H1 (cell line): ENCODE data around the gene STX17. TPM values are rescaled to one million over a fixed set of nuclear protein-coding genes. Genes with fewer than 3 reads are reported as not detected.

Experiments
- CTCF ChIA-PET: fragments of 300-600 bp; sonication (Branson Sonifier 250); formaldehyde crosslinking; loops from one replicate; lab custom pipeline; 2021; ENCODE audit not compliant: partially characterized antibody; lab: Charles Lee
- POLR2A ChIA-PET: fragments of 300-600 bp; sonication (Branson Sonifier 250); formaldehyde crosslinking; loops from one replicate; lab custom pipeline; 2021; ENCODE audit warnings: inconsistent platforms; ENCODE audit not compliant: partially characterized antibody; lab: Charles Lee
- DNase-seq, 2 experiments: peaks; one replicate each; pipeline versions ENCODE4 v3.0.0 to v3.0.0-alpha.2; 2010 to 2022; ENCODE audit warnings: low spot score in 2 of 2, low read depth in 1 of 2, mixed read lengths in 1 of 2
- FAIRE-seq: peaks from 2 replicates; lab custom pipeline; 2011; peaks lifted over from hg19 to GRCh38; lab: Jason Lieb, UNC
- H2AFZ ChIP-seq: 2 replicates; pipeline ENCODE4 v1.8.1; 2012; ENCODE audit warnings: low read length, inconsistent platforms
- H2AK5ac ChIP-seq: 2 replicates; pipeline ENCODE4 v1.6.1; 2013; ENCODE audit warnings: low read depth, low read length
- H2BK120ac ChIP-seq: replicated peaks from 2 replicates; pipeline ENCODE3; 2013; ENCODE audit warnings: low read depth, low read length, inconsistent platforms
- H2BK12ac ChIP-seq: 2 replicates; pipeline ENCODE4 v1.6.1; 2013; ENCODE audit warnings: low read depth, low read length
- H2BK15ac ChIP-seq: 2 replicates; pipeline ENCODE4 v1.6.1; 2013; ENCODE audit warnings: low read length
- H2BK20ac ChIP-seq: 2 replicates; pipeline ENCODE4 v1.6.1; 2013; ENCODE audit warnings: low read length
- H2BK5ac ChIP-seq: 2 replicates; pipeline ENCODE4 v1.6.1; 2013; ENCODE audit warnings: low read depth, low read length
- H3K14ac ChIP-seq: 2 replicates; pipeline ENCODE4 v1.6.1; 2013; ENCODE audit warnings: inconsistent platforms; ENCODE audit not compliant: insufficient read length
- H3K18ac ChIP-seq: 2 replicates; pipeline ENCODE4 v1.6.1; 2013; ENCODE audit warnings: low read length; ENCODE audit errors: extremely low read depth
- H3K23ac ChIP-seq: 2 replicates; pipeline ENCODE4 v1.6.1; 2013; ENCODE audit warnings: inconsistent platforms; ENCODE audit not compliant: insufficient read length
- H3K23me2 ChIP-seq: 2 replicates; pipeline ENCODE4 v1.6.1; 2013; ENCODE audit warnings: low read depth, low read length
- H3K27ac ChIP-seq: 2 replicates; pipeline ENCODE4 v1.6.1; 2011; ENCODE audit warnings: low read depth, low read length, inconsistent platforms
- H3K27me3 ChIP-seq, 4 experiments: replicated peaks in 1 of 4; 1 replicate in 1 of 4; 2 replicates in 3 of 4; pipeline versions ENCODE4 v1.6.1 to v1.8.1; 2011 to 2013; ENCODE audit warnings: low read length in 3 of 4, mild to moderate bottlenecking in 3 of 4, inconsistent platforms in 2 of 4, mixed read lengths in 2 of 4, moderate library complexity in 1 of 4; ENCODE audit not compliant: control insufficient read depth in 3 of 4, insufficient read depth in 3 of 4; ENCODE audit errors: extremely low read depth in 1 of 4
- H3K36me3 ChIP-seq, 4 experiments: 2 replicates each; pipeline versions ENCODE4 v1.6.1 to v1.8.1; 2011 to 2013; ENCODE audit warnings: mild to moderate bottlenecking in 4 of 4, low read length in 3 of 4, moderate library complexity in 2 of 4, control low read depth in 1 of 4, inconsistent platforms in 1 of 4; ENCODE audit not compliant: insufficient read depth in 4 of 4, control insufficient read depth in 2 of 4
- H3K4ac ChIP-seq: replicated peaks from 2 replicates; pipeline ENCODE3; 2013; ENCODE audit warnings: low read length, low read depth, mixed read lengths, inconsistent platforms; ENCODE audit not compliant: insufficient read length
- H3K4me1 ChIP-seq, 4 experiments: replicated peaks in 1 of 4; 1 replicate in 1 of 4; 2 replicates in 3 of 4; pipeline versions ENCODE4 v1.6.1 to v1.8.1; 2011 to 2013; ENCODE audit warnings: low read length in 3 of 4, inconsistent platforms in 2 of 4, mixed read lengths in 1 of 4; ENCODE audit not compliant: insufficient read depth in 4 of 4, control insufficient read depth in 3 of 4
- H3K4me2 ChIP-seq, 2 experiments: 2 replicates each; pipeline versions ENCODE4 v1.6.1 to v1.8.1; 2011 to 2013; ENCODE audit warnings: low read depth in 2 of 2, low read length in 2 of 2, control low read depth in 1 of 2, inconsistent platforms in 1 of 2, mild to moderate bottlenecking in 1 of 2; ENCODE audit not compliant: insufficient read depth in 1 of 2
- H3K4me3 ChIP-seq, 4 experiments: fragments of 200-600, 300-600 bp in 1 of 4; sonication (generic), shearing (Covaris generic), sonication (Bioruptor Twin) in 1 of 4; 2 replicates each; pipeline versions ENCODE4 v1.5.1 to v1.8.1; 2011 to 2016; ENCODE audit warnings: low read length in 4 of 4, low read depth in 3 of 4, control low read depth in 2 of 4, inconsistent platforms in 2 of 4, mild to moderate bottlenecking in 2 of 4, mixed read lengths in 1 of 4, moderate library complexity in 1 of 4; ENCODE audit not compliant: insufficient read depth in 2 of 4; ENCODE audit errors: extremely low read depth in 1 of 4
- H3K56ac ChIP-seq: replicated peaks from 2 replicates; pipeline ENCODE3; 2013; ENCODE audit warnings: low read depth, mild to moderate bottlenecking, mixed read lengths, low read length, inconsistent platforms; ENCODE audit not compliant: insufficient read length
- H3K79me1 ChIP-seq: 2 replicates; pipeline ENCODE4 v1.6.1; 2013; ENCODE audit warnings: low read depth, low read length, control low read depth
- H3K79me2 ChIP-seq, 2 experiments: 2 replicates each; pipeline versions ENCODE4 v1.6.1 to v1.8.1; 2012 to 2013; ENCODE audit warnings: low read length in 2 of 2, mild to moderate bottlenecking in 2 of 2, inconsistent platforms in 1 of 2; ENCODE audit not compliant: insufficient read depth in 2 of 2, control insufficient read depth in 1 of 2
- H3K9ac ChIP-seq, 4 experiments: replicated peaks in 1 of 4; 1 replicate in 1 of 4; 2 replicates in 3 of 4; pipeline versions ENCODE4 v1.6.1 to v1.8.1; 2011 to 2013; ENCODE audit warnings: low read depth in 3 of 4, low read length in 3 of 4, control low read depth in 2 of 4, mild to moderate bottlenecking in 2 of 4, moderate library complexity in 2 of 4, inconsistent platforms in 1 of 4; ENCODE audit errors: extremely low read depth in 1 of 4
- H3K9me3 ChIP-seq, 2 experiments: 2 replicates each; pipeline versions ENCODE4 v1.6.1 to v1.8.1; 2012 to 2013; ENCODE audit warnings: mild to moderate bottlenecking in 2 of 2, moderate library complexity in 2 of 2, control low read depth in 1 of 2, inconsistent platforms in 1 of 2, low read depth in 1 of 2, low read length in 1 of 2, mixed read lengths in 1 of 2; ENCODE audit not compliant: insufficient read depth in 2 of 2
- H4K20me1 ChIP-seq, 2 experiments: replicated peaks in 1 of 2; 2 replicates each; pipeline versions ENCODE3 to v1.8.1; 2011 to 2013; ENCODE audit warnings: inconsistent platforms in 2 of 2, low read length in 2 of 2, mild to moderate bottlenecking in 1 of 2; ENCODE audit not compliant: insufficient read depth in 2 of 2, control insufficient read depth in 1 of 2
- H4K5ac ChIP-seq: 2 replicates; pipeline ENCODE4 v1.6.1; 2013; ENCODE audit warnings: low read length, low read depth, mixed read lengths, inconsistent platforms; ENCODE audit not compliant: insufficient read length
- H4K8ac ChIP-seq: 2 replicates; pipeline ENCODE4 v1.8.0; 2013; ENCODE audit warnings: mild to moderate bottlenecking, moderate library complexity, low read length, inconsistent platforms; ENCODE audit not compliant: insufficient read depth; ENCODE audit errors: extremely low read depth
- H4K91ac ChIP-seq: replicated peaks from 2 replicates; pipeline ENCODE3; 2013; ENCODE audit warnings: low read length, mixed read lengths, inconsistent platforms; ENCODE audit not compliant: insufficient read length
- HDAC6 ChIP-seq: IDR thresholded peaks from one replicate; pipeline ENCODE4 v1.7.1; 2012; ENCODE audit warnings: low read depth, mild to moderate bottlenecking, inconsistent platforms, low read length, moderate library complexity
- JUN ChIP-seq: IDR thresholded peaks from 2 replicates; pipeline ENCODE4 v1.6.1; 2011; ENCODE audit warnings: low read depth, mild to moderate bottlenecking, improper control_type of control experiment, low read length
- RAD21 ChIP-seq, 2 experiments: IDR thresholded peaks in 1 of 2; conservative IDR thresholded peaks in 1 of 2; 2 replicates each; pipeline ENCODE4 v1.6.1; 2011; ENCODE audit warnings: low read depth in 2 of 2, low read length in 2 of 2, improper control_type of control experiment in 1 of 2, inconsistent platforms in 1 of 2, mild to moderate bottlenecking in 1 of 2, moderate library complexity in 1 of 2
- SIN3A ChIP-seq, 2 experiments: IDR thresholded peaks in 1 of 2; conservative IDR thresholded peaks in 1 of 2; 2 replicates each; pipeline ENCODE4 v1.6.1; 2011 to 2012; ENCODE audit warnings: low read length in 2 of 2, improper control_type of control experiment in 1 of 2, low read depth in 1 of 2, mild to moderate bottlenecking in 1 of 2
- TAF1 ChIP-seq: IDR thresholded peaks from 2 replicates; pipeline ENCODE4 v1.6.1; 2011; ENCODE audit warnings: mild to moderate bottlenecking, low read depth, low read length
- TAF7 ChIP-seq: optimal IDR thresholded peaks from 2 replicates; pipeline ENCODE3; 2011; ENCODE audit warnings: low read depth, mild to moderate bottlenecking, inconsistent platforms, low read length, moderate library complexity, borderline replicate concordance
- WGBS, 2 experiments: shearing (Covaris generic) in 1 of 2; methylation state at CpG; one replicate each; pipeline versions ENCODE4 v1.1.6 to v1.1.7; 2013 to 2015; ENCODE audit warnings: low lambda C conversion rate in 2 of 2, mixed read lengths in 2 of 2, inconsistent platforms in 1 of 2, low coverage in 1 of 2, missing lambda C conversion rate in 1 of 2; ENCODE audit not compliant: insufficient replicate concordance in 2 of 2, insufficient coverage in 1 of 2, insufficient read length in 1 of 2; ENCODE audit errors: extremely low coverage in 1 of 2, missing lambda C conversion rate in 1 of 2; 5-methylcytosine and 5-hydroxymethylcytosine counted together
- polyA plus RNA-seq, 7 experiments: library from polyadenylated mRNA; depleted of rRNA in 3 of 7; stranded (reverse) in 5 of 7; unstranded in 2 of 7; fragments of >200 nt in 5 of 7; fragments of 200-250 nt in 2 of 7; gene quantifications; 1 replicate in 5 of 7; 2 replicates in 1 of 7; 4 replicates in 1 of 7; pipeline versions ENCODE4 v1.2.1 to v1.2.3, GENCODE V29; 2011 to 2013; ENCODE audit warnings: missing spikeins in 2 of 7, mixed read lengths in 2 of 7
- total RNA-seq: library from RNA; stranded (reverse); fragmentation: NEBNext Ultra II Directional; extraction: Animal tissue kit (Norgen Biotek cat#: 25700); gene quantifications from 2 replicates; pipeline ENCODE4 v1.2.1, GENCODE V29; 2021
- TF ChIP-seq, protein P1 (sequence below), 3 experiments: IDR thresholded peaks; 1 replicate in 2 of 3; 2 replicates in 1 of 3; pipeline versions ENCODE4 v1.5.1 to v1.6.1; 2011; ENCODE audit warnings: low read length in 3 of 3, mild to moderate bottlenecking in 3 of 3, inconsistent platforms in 2 of 3, low read depth in 1 of 3, moderate library complexity in 1 of 3; ENCODE audit not compliant: insufficient read depth in 1 of 3; ENCODE audit errors: control extremely low read depth in 1 of 3
- TF ChIP-seq, protein P2 (sequence below): IDR thresholded peaks from 2 replicates; pipeline ENCODE4 v1.6.1; 2012; ENCODE audit warnings: low read length, inconsistent platforms

Gene STX17
- total and polyA plus RNA-seq, 2 of the 8 experiments (the other 6 are each of a cell fraction or from before 2014, with no cell fraction given) = 4.5 to 16.3 TPM

DNA sequence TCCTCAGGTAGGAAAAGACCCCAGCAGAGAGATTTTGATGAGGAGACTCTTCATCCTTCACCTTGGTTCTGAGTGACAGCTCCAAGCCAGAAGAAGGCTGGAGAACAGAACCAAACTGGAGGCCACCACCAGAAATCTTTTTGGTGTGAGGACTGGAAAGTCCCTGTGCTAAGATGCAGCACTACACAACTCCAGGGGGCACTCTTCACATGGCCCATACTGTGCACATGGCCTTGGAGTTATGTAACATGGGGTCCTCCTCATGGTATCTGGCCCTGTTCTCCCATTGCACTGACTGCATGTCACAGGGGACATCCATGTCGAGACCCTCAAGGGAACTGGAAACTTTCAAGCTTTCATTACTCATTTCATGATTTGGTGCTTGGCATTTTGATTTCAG lies 17.3 kb upstream of the STX17 start:
- Histone ChIP-seq H4K8ac (no peak overlapping the region), H4K91ac (no peak overlapping the region), H3K18ac (no peak overlapping the region), H4K20me1 (no peaks in the 10 kb centered on the region), H3K36me3 (no peaks in the 10 kb centered on the region), H3K79me1 (no peaks in the 10 kb centered on the region), H3K4me1 (no peaks in the 10 kb centered on the region), H3K23me2 (no peaks in the 10 kb centered on the region), H3K14ac (no peak overlapping the region), H2BK20ac (no peak overlapping the region), H3K27ac (no peak overlapping the region), H2BK12ac (no peak overlapping the region), H3K4me2 (no peak overlapping the region), H2AK5ac (no peak overlapping the region), H3K27me3 (no peaks in the 10 kb centered on the region), H2BK120ac (no peak overlapping the region), H3K9ac (no peak overlapping the region), H3K4ac (no peak overlapping the region), H3K9me3 (no peaks in the 10 kb centered on the region), H2BK15ac (no peak overlapping the region), H2BK5ac (no peak overlapping the region), H3K4me3 (no peak overlapping the region), H3K56ac (no peak overlapping the region), H2AFZ (no peak overlapping the region), H3K23ac (no peak overlapping the region), H4K5ac (no peak overlapping the region), H3K79me2 (no peaks in the 10 kb centered on the region)
- ChIA-PET CTCF (interaction anchor here (0.6 to 1.7 kb wide), 2 partner anchors 41 to 60 kb away, joined by 3 read pairs; no protein-coding TSS in a partner anchor), POLR2A (interaction anchor here (0.6 kb wide), 1 partner anchor 283 kb away, joined by 3 read pairs; no protein-coding TSS in a partner anchor)
- WGBS, 2 experiments = 87% methylated on average over 1 of the region's 1 CpG; no CpG with 5 or more reads in 1 of the 2 experiments
- FAIRE-seq (no peak), DNase-seq (no peak)
- TF ChIP-seq HDAC6 (no peak), TAF1 (no peak), SIN3A (conservative IDR thresholded peaks at IDR 0.05 in 1 of 2, IDR thresholded peaks at IDR 0.05 in 1 of 2; ENCODE audit: low read depth in 1 of 2, low read length in 2 of 2) (no peak), JUN (no peak), TAF7 (no peak), RAD21 (IDR thresholded peaks at IDR 0.05 in 1 of 2, conservative IDR thresholded peaks at IDR 0.05 in 1 of 2; ENCODE audit: low read depth in 2 of 2, low read length in 2 of 2) (peak in 1 of 2 experiments; percentile 27; a peak in 1 of 4 replicates)
- TF ChIP-seq, protein P1, sequence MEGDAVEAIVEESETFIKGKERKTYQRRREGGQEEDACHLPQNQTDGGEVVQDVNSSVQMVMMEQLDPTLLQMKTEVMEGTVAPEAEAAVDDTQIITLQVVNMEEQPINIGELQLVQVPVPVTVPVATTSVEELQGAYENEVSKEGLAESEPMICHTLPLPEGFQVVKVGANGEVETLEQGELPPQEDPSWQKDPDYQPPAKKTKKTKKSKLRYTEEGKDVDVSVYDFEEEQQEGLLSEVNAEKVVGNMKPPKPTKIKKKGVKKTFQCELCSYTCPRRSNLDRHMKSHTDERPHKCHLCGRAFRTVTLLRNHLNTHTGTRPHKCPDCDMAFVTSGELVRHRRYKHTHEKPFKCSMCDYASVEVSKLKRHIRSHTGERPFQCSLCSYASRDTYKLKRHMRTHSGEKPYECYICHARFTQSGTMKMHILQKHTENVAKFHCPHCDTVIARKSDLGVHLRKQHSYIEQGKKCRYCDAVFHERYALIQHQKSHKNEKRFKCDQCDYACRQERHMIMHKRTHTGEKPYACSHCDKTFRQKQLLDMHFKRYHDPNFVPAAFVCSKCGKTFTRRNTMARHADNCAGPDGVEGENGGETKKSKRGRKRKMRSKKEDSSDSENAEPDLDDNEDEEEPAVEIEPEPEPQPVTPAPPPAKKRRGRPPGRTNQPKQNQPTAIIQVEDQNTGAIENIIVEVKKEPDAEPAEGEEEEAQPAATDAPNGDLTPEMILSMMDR (IDR thresholded peaks at IDR 0.05; ENCODE audit: control extremely low read depth in 1 of 3, insufficient read depth in 1 of 3, low read depth in 1 of 3, low read length in 3 of 3) = peak in 1 of 3 experiments; percentile 15; a peak in 1 of 4 replicates
- TF ChIP-seq, protein P2, sequence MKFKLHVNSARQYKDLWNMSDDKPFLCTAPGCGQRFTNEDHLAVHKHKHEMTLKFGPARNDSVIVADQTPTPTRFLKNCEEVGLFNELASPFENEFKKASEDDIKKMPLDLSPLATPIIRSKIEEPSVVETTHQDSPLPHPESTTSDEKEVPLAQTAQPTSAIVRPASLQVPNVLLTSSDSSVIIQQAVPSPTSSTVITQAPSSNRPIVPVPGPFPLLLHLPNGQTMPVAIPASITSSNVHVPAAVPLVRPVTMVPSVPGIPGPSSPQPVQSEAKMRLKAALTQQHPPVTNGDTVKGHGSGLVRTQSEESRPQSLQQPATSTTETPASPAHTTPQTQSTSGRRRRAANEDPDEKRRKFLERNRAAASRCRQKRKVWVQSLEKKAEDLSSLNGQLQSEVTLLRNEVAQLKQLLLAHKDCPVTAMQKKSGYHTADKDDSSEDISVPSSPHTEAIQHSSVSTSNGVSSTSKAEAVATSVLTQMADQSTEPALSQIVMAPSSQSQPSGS = no peak
